Measurements from ENCODE around the gene P2RY13.

Gene P2RY13

DNA sequence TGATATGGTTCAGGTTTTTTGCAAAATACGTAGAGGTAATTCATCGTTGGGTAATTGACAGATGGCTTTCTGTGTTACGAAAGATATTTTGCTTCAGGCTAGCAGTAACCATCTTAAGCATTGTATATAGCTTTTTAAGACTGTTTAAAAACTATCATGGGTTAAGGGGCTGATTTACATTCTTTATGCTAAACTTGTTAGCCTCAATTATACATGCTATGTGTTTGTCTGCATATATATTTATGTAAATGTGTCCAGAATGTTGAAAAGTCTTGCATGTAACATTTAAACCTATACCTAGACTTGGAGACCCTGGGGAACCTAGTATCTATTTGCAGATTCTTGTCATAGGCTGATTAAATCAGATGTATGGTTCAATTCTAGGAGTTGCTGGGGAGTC, 39.9 kb downstream of the P2RY13 start:
- DNase-seq, result no peak

DNA sequence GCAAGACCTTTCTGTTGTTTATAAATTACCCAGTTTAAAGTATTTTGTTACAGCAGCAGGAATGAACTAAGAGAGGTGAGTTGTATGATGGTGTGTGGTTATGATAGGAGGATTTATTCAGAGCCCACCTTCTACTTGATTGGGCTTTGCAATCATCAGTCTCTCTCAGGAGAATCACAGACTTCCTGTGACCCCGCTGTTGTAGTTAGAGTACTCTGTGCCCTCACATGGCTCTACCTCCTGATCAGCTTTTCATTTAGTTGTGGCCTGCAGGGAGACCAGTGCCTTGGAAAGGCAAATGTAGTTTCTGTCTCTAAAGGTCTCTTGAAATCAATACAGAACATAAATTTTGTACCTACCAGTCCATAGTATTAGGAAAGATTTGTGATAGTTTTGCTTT, 43.4 kb downstream of the P2RY13 start:
- no peak for DNase-seq

DNA sequence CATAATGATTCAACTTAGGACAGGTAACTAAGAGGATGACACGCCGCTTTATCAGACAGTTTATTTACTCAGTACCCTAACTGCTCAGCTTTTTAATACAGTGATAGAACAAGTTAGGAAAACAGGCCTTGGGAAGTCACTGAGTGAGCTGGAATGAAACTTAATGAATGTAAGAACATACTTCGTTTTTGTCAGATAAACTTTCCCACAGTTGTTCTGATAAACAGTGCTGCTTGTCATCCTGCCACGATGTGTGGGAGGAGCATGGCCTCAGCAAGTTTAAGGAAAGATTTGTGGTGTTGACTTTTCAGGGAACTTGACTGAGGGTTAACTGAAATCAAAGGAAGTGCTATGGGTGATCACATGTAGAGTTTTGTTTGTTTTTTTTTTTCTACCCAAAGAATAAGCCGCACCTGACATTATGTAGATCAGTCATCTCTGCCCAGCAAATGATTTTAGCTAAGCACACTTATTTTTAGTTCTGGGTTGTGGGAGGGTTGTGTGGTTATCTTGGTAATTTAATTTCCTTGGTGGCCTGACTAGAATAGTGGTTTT, 45.4 kb downstream of the P2RY13 start:
- DNase-seq, result no peak

DNA sequence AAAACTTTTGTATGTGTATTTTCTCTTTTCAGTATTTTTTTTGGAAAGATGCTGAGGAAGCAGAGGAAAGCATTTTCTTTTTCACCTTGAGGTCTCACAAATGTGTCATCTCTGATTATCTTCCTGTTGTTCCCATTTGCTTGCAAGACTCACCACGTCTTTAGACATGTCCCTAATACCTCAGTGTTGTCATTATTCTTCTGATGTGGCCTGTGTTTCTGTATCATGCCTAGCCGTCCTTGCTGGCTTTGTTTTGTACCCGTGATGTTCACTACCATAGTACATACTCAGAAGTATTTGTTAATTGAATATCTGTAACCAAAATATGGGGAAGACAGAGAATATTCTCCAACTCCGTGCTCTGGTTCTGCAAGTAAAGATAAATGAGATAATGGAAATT, 46.0 kb downstream of the P2RY13 start:
- DNase-seq, result no peak

DNA sequence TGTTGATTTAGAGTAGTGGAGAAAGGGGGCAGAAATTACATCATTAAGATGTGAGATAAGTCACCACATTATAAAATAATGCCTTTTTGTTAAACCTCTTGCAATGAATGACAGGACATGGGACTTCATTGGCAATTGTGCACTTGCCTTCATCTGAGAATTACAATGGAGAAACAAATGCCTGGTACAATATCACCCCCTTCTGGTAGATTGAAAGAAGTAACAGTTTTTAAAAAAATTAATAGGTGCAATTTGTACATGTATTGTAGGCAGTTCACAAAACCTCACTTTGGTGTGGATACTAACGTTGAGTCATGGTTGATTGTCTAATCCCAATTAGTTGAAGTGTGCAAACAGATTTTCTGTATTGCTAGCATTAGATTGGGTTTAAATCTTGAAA, 46.4 kb downstream of the P2RY13 start:
- no peak for DNase-seq

DNA sequence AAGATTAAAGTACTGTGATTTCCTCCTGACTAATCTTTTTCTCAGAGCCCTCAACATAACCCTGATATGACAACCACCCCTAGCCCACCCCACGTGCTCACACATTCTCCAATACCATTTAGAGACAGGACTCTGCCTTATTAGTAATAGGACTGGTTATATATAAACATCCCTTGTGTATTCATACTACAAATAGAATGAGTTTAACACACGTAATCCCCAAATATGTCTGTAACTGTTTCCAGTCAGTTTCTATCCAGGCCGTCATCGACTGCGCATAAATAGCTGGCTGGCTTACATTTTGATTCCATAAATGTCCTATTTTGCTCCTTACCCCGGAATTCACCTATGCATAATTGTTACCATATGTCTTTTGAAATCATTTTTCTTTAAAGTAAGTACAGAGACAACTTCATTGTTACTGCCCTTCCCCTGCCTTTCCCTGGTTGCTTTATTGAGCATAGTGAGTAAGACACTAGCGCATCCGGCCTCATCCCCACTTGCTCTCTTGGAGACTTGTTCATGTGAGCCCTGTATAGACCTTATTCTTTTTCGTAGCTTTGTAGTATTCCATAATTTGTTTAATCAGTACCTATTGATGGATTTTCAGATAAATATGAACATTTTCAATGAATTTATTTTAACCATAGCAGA, 47.6 kb downstream of the P2RY13 start:
- no peak for DNase-seq

DNA sequence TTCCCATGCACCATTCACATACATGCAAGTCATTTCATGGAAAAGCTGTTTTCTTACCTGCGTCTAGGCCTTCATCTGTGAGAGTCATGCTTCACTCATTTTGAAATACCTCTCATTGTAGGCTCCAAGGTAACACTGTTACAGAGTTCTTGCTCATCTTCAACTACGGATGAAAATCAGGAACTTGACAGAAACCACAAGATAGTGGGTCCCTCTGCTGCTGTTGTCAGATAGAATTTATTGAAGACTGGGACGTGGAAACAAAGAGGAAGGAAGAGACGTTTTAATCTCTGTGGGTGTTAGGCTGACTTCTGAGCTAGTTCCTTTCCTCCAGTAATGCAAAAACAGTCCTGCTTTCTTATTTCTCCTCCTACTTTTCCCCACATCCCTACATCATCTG, 51.1 kb downstream of the P2RY13 start, which contains the start of gene P2RY14:
TSS of gene P2RY14 (minus strand) at position 313 of the 400 bp plus-strand sequence. CDS start 64,226 bp downstream, outside the sequence.
- no peak for DNase-seq

DNA sequence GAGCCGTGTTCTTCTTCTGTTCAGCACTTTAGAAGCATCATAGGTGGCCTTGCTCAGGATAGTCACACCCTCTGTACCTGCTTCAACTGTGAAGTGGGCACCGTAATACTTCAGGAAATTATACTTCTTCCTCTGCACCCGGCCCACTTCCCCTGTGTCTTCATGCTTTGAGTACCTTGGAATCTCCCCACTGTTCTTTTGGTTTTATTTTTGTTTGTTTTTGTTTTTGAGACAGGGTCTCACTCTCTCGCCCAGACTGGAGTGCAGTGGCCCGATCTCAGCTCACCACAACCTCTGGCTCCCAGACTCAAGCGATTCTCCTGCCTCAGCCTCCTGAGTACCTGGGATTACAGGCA, 52.7 kb downstream of the P2RY13 start:
- no peak for DNase-seq

Data from islet precursor cell (in vitro differentiated cells).